Hepatocyte (in vitro differentiated cells): Measurements from ENCODE around the gene TSKS.

Experiments used
- EZH2 ChIP-seq: fragments of 200-600 bp; sonication (generic); IDR thresholded peaks from 2 replicates; pipeline ENCODE4 v1.6.1; 2016; ENCODE audit warnings: antibody characterized with exemption, mild to moderate bottlenecking, borderline replicate concordance
- TF ChIP-seq, protein P1 (sequence below): fragments of 200-600 bp; sonication (generic); IDR thresholded peaks from 2 replicates; pipeline ENCODE4 v1.5.1; 2016; ENCODE audit warnings: antibody characterized with exemption, mild to moderate bottlenecking; ENCODE audit not compliant: poor library complexity

DNA sequence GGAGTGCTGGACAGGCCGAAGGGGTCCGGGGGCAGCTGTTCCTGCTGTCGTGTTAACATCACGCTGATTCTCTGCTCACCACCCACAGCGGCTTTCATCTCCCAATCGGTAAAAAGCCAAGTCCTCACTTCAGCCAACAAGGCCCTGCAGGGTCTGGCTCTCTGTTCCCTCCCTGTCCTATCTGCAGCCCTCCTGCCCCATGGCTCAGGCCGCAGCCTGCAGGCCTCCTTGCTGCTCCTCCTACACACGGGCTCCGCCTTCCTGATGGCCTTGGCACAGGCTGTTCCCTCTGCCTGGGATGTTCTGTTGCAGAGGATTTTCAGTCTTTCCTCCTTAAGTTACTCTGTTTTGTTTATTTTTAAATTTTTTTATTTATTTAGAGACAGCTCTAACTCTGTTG lies 27.8 kb upstream of the TSKS start:
- TF ChIP-seq, protein P1, sequence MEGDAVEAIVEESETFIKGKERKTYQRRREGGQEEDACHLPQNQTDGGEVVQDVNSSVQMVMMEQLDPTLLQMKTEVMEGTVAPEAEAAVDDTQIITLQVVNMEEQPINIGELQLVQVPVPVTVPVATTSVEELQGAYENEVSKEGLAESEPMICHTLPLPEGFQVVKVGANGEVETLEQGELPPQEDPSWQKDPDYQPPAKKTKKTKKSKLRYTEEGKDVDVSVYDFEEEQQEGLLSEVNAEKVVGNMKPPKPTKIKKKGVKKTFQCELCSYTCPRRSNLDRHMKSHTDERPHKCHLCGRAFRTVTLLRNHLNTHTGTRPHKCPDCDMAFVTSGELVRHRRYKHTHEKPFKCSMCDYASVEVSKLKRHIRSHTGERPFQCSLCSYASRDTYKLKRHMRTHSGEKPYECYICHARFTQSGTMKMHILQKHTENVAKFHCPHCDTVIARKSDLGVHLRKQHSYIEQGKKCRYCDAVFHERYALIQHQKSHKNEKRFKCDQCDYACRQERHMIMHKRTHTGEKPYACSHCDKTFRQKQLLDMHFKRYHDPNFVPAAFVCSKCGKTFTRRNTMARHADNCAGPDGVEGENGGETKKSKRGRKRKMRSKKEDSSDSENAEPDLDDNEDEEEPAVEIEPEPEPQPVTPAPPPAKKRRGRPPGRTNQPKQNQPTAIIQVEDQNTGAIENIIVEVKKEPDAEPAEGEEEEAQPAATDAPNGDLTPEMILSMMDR: no peak
- TF ChIP-seq EZH2: no peak
